ENCODE measurements around the gene SAFB. TPM values are rescaled to one million over a fixed set of nuclear protein-coding genes. Genes with fewer than 3 reads are reported as not detected.

Gene SAFB
- total RNA-seq, 2 experiments from 2014 or later: 134 to 152 TPM

DNA sequence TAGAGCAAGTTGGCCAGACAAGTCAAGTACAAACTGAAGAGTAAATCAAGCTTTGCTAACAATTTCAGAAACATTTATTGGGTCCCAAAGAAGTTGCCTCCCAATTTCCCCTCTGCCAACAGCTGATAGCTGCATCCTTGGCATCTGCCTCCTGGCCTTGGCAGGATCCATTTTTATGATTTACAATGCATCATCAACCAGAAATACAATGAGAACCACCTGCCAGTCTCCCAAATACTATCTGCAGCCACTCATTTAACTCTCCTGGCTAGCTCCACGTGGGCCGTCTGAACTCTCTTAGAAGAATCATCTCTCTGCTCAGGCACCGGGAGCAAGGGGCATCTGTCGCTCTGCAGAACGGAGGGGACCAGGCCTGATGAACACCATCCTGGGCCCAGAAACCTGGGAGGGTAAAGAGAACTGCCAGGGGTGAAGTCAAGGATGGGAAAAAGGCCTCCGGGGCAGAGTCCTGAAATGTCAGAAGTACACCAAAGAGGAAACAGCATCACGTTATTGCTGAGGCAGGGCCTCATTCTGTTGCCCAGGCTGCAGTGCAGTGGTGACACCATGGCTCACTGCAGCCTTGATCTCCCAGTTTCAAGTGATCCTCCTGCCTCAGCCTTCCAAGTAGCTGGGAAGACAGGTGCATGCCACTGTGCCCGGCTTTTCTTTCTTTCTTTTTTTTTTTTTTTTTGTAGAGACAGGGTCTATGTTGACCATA, 94.5 kb downstream of the SAFB start:
- CTCF ChIA-PET: interaction anchor here (0.6 to 6.5 kb wide), 3 partner anchors 9 to 29 kb away, joined by 3 to 122 read pairs (median 4); partner anchors contain the start of gene RPL36
- no peak for ATAC-seq
- peaks cover 40% of the 10 kb centered on the region for H3K4me1 Mint-ChIP-seq
- DNase-seq: no peak
- peak overlapping the region; percentile 92 for H3K4me3 Mint-ChIP-seq
- H3K9me3 Mint-ChIP-seq (ENCODE audit: low read depth): no peaks in the 10 kb centered on the region
- H3K27me3 Mint-ChIP-seq: no peaks in the 10 kb centered on the region
- H3K27ac Mint-ChIP-seq: peak overlapping the region; percentile 98
- peaks cover 31% of the 10 kb centered on the region for H3K36me3 Mint-ChIP-seq

Other genes starting within 250 kb of the SAFB start
- not detected for gene ZNRF4, start 167.7 kb upstream of the SAFB start, total RNA-seq
- under 1 TPM; 0.28 to 0.79 TPM for gene TINCR, start 55.1 kb upstream of the SAFB start, total RNA-seq
- gene SAFB2, start 307 bp upstream of the SAFB start, total RNA-seq: 100 to 1,000 TPM; 110 to 125 TPM
- gene MICOS13, start 57.4 kb downstream of the SAFB start, total RNA-seq: 10 to 100 TPM; 49.1 to 49.7 TPM
- 1 to 10 TPM; 1.0 to 2.4 TPM for gene HSD11B1L, start 57.9 kb downstream of the SAFB start, total RNA-seq
- gene RPL36, start 67.2 kb downstream of the SAFB start, total RNA-seq: 1,000 to 10,000 TPM in 1 of 2 experiments, 100 to 1,000 TPM in 1; 976 to 1,078 TPM
- 100 to 1,000 TPM; 134 to 141 TPM for gene LONP1, start 97.1 kb downstream of the SAFB start, total RNA-seq
- not detected for gene CATSPERD, start 97.6 kb downstream of the SAFB start, total RNA-seq
- gene PRR22, start 161.7 kb downstream of the SAFB start, total RNA-seq: 1 to 10 TPM; 2.1 to 6.0 TPM
- gene DUS3L, start 168.1 kb downstream of the SAFB start, total RNA-seq: 10 to 100 TPM; 53.0 to 64.0 TPM
- gene NRTN, start 182.0 kb downstream of the SAFB start, total RNA-seq: not detected
- gene FUT6, start 216.6 kb downstream of the SAFB start, total RNA-seq: not detected
- not detected for gene FUT3, start 228.4 kb downstream of the SAFB start, total RNA-seq
- not detected for gene FUT5, start 247.5 kb downstream of the SAFB start, total RNA-seq